ENCODE measurements around the gene FAAP20.
"Not testable (repeated sequence)": the region's sequence is repeated elsewhere in the genome, so short reads cannot be mapped to it uniquely, and the experiment has no call there.

FAAP20 gene

DNA sequence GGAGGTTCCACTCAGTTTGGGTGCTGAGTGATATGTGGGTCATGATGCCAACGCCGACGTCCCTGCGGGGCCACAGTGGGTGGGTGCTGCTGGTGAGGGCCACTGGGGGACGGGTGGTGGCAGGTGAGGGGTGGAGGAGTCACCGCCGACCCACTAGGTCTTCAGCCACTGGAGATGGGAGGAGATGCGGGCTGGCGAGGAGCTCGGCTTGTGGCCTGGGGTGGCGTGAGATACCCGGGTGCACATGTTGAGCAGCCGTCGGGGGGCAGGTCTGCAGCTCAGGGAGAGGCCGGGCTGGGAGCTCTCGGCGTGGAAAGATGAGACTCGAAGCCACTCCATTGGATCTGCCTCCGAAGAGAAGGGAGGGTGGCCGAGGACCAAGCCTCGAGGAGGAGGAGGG, 40.5 kb downstream of the FAAP20 start:
- DNase-seq, result no peak

DNA sequence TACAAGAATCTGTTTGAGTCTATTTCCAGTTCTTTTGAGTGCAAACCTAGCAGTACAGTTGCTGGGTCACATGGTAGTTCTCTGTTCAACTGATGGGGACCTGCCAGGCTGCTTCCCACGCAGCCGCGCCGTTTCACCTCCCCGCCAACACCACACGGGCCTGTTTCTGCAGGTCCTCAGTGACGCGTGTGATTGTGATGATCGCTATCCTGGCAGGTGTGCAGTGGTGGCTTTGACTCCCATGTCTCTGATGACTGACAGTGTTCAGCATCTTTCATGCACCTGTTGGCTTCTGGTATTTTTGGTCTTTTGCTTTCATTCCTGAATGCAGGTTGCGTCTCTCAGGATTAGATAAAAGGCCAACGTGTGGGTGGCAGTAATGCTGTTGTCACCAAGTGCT, 41.6 kb downstream of the FAAP20 start:
- no peak for DNase-seq

DNA sequence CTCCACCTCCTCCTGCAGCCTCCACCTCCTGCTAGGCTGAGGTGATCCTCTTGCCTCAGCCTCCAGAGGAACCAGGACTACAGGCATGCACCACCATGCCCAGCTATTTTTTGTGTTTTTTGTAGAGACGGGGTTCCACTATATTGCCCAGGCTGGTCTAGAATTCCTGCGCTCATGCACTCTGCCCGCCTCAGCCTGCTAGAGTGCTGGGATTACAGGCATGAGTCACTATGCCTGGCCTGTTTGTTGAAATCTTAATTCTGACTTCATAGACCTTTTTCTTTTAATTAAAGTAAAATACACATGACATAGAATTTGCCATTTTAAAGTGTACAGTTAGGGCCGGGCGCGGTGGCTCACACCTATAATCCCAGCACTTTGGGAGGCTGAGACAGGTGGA, 42.7 kb downstream of the FAAP20 start:
- no peak for DNase-seq

DNA sequence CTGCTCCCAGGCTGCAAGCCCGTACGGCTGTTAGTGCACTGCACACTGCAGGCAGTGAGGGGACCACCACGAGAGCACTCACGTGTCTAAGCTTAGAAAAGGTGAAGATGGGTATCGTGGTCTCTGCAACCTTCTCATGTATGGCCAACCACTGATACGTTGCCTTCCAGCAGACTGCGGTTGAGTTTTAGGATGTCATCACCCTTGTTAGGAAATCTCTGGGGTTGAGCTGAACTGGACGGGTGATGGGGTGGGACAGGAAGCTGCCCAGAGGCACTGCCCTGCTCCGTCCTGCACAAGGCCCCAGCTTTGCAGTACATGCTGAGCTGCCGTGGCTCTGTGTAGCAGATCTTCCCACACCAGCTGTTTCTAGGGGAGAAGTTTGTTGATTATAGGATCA, 43.3 kb downstream of the FAAP20 start:
- DNase-seq, result no peak

DNA sequence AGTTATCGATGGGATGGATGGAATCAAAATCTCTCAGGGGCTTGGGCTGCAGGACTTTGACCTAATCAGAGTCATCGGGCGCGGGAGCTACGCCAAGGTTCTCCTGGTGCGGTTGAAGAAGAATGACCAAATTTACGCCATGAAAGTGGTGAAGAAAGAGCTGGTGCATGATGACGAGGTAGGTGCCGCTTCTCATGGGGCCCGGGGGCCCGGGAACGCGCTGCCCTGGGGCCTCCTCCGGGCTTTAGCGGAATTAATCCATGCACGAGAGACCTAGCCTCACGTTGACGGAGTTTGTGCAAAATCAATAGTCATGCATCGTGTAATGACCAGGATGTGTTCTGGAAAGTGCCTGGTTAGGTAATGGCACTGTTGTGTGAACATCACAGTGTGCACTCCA, 43.8 kb downstream of the FAAP20 start:
- no peak for DNase-seq

DNA sequence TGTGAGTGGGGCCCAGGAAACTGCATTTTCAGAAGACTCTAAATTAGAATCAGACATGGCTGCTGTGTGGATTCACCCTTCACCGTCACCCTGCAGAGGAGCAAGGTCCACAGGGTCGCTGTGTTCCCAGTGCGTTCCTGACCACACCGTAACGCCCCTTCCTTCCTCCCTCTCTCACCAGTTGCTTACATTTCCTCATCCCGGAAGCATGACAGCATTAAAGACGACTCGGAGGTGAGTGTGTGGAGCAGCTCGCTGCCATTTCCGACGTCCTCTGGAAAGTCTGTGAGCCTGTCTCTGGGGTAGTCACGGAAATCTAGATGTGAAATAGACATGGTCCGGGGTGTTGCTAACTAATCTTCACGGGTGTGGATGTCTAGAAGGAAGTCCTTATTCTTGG, 45.9 kb downstream of the FAAP20 start:
- no peak for DNase-seq

DNA sequence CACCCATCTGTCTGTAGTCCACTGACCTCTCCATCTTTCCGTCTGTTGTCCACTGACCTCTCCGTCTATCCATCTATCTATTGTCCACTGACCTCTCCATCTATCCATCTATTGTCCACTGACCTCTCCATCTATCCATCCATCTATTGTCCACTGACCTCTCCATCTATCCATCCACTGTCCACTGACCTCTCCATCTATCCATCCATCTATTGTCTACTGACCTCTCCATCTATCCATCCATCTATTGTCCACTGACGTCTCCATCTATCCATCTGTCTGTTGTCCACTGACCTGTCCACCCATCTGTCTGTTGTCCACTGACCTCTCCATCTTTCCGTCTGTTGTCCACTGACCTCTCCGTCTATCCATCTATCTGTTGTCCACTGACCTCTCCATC, 46.7 kb downstream of the FAAP20 start:
- not testable (repeated sequence) for DNase-seq

DNA sequence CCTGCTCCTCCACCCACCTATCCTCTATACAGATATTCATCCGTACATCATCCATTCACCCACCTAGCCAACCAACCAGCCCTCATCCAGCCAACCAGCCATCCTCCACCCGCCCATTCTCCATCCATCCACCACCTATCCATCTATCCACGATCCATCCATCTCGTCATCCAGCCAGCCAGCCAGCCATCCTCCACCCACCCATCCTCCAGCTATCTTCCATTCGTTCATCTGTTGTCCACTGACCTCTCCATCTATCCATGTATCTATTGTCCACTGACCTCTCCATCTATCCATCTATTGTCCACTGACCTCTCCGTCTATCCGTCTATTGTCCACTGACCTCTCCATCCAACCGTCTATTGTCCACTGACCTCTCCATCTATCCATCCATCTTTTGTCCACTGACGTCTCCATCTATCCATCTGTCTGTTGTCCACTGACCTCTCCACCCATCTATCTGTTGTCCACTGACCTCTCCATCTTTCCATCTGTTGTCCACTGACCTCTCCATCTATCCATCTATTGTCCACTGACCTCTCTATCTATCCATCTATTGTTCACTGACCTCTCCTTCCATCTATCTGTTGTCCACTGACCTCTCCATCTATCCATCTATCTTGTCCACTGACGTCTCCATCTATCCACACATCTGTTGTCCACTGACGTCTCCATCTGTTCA, 47.6 kb downstream of the FAAP20 start:
- DNase-seq, result no peak

DNA sequence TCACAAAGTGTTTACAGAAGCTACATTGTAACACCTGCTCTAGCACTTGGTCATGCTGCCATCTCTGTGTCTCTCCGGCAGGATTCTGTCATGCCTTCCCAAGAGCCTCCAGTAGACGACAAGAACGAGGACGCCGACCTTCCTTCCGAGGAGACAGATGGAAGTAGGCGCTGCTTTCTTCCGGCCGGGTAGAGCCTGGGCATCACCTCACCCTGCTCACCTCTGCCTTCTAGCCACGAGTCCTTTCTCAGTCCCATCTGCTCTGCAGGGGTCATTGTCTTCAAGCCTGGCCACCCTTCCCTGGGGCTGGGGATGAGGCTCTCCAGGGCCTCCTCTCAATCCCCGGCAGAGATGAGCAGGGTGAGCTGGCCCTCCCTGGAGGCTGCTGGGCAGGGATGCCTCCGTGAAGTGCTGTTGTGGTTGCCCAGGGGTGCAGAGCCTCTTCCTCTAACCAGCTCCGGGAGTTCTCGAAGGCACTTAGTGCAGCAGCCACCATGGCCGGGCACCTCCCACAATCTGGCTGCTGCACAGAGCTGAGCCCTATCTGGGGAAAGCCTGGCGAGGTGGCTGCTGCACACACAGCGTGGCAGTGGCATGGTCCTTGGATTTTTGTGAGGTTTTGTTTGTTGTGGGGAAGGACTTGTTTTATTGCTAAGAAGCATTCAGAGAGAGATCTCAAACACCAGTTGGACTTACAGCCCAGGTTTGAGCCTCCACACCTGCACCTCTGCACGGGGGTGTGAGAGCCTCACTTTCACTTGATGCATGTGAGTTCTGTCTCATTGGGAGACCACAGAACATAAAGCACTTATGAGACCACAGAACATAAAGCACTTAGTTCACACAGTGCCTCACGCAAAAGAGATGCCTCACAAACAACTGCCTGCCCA, 48.4 kb downstream of the FAAP20 start:
- DNase-seq, result no peak

DNA sequence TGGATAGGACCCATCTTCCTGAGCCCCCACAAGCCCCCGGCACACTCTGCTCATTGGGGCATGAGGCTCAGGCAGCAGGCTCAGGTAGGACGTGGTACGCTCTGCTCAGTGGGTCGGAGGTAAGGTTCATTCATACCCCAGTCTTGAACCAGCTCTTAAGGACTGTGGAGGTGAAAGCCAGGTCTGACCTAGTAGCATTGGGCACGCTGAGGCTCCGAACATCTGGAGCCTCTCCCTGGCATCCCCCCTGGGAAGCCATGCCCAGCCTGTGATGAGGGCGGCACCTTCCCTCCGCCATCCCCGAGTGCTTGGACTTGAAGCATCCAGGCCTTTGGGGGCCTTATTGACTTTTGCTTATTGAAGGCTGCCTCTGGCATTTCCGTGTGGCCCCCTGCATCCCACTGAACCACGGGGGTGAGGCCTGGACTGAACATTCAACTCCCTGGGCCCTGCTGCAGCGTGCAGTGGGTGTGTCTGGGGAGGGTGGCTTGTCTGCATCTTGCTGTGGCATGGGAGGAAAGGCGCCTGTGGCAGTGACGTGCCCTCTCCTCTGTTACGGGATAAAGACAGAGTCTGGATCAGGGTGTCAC, 50.0 kb downstream of the FAAP20 start:
- no peak for DNase-seq

DNA sequence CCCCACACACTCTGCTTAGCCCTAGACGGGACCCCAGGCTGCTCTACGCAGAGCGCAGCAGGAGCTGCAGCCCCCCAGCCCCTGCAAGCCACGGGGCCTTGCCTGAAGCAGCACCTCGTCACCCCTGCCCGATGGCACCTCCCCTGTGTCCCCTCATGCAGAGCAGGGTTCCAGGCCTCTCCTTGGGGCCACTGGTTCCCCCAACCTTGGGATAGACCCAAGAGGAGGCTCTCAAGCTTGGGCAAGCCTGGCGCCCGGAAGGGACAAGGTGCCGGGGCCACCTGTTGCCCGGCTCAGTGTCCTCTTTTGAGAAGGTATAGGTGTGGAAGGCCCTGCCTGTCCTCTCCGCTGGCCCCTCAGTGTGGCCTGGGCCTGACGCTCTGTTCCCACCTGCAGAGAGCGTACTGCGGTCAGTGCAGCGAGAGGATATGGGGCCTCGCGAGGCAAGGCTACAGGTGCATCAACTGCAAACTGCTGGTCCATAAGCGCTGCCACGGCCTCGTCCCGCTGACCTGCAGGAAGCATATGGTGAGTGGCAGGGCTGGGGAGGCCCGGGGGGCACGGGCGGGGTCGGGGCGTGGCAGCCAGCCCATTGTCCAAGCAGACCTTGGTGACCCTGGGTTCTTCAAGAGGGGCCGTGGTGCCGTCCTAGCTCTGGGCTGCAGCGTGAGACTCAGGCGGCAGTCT, 50.6 kb downstream of the FAAP20 start:
- DNase-seq, result no peak

DNA sequence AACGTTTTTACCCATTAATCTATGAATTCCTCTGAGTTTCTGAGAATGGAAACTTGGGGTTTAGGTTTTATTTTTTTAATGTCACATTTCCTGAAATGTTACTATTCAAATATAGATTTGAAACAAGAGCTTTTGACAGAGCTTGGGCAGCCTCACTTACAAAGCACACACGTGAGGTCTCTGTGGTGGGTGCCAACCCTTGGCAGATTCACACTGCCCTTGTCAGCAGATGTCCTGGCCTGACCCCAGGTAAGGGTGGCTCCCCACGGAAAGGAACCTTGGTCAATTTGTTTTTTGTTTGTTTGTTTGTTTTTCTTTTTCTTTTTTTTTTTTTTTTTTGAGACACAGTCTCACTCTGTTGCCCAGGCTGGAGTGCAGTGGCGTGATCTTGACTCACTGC, 53.5 kb downstream of the FAAP20 start:
- no peak for DNase-seq

All from NCI-H345 (cell line).